Raji (cell line): ENCODE data around the gene MMP26.

Source experiments
- POLR2A ChIP-seq: IDR thresholded peaks from 2 replicates; pipeline ENCODE4 v1.6.1; 2011; ENCODE audit warnings: low read depth, low read length, control low read depth; ENCODE audit not compliant: insufficient read depth

The MMP26 gene

DNA sequence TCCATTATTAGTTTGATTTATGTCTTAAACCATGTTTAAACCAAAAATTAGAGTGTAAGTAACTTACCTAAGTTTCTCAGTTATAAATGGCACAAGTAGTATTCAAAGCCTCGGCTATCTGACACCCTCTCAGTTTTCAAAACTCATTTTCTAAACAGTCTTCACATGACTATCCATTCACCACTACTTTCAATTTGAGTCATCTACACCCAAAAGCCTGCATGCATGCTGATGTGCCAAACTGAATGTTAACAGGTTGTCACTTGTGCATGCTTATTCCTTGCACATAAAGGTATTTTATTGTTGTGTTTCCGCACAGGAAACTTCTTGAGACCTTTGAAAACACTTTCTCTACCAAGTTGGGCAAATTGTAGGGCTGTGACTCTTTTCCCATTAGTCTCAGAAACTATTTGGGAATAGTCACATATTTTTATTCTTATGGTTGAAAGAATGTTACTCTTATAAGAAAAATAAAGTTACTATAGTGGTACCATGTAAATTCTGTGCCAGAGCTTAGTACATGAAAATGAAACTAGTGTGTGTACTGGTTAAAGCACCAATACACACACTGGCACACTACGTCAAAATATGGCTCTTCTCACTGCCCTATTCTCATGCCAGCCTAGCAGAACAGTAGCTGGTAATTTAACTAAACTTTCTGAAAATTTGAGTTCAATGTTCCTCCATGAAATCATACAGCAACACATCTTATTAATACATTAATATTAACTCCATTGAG lies 4.7 kb upstream of the MMP26 start:
- no peak for TF ChIP-seq POLR2A

- TF ChIP-seq POLR2A: no peak
Observed at GRCh38 chr11:4700436-4700820, 4.2 kb upstream of the MMP26 start.

DNA sequence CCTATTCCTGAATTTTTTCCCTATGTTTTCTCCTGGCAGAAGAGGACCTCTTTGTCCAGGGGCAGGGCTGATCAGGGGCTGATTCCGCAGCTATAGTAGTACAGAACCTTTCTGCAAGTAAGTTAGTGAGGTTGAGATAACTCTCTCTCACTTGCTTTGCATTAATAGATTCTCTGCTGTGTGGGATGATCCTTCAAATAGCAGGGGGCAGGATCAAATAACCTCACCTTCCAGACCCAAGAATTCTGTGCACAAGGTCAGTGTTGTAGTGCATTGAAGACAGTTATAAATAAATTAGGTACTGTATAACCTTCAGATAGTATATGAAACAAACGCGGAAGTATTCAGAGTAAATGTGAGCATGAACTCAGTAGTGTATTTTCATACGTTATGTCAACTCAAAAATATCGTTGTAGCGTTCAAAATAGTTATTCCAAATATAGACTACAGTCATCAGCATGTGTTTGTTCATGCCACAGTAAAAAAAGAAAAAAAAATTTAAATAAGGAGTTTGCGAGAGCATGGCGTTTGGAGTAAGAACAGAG lies 278 bp downstream of the MMP26 start:
- no peak for TF ChIP-seq POLR2A

DNA sequence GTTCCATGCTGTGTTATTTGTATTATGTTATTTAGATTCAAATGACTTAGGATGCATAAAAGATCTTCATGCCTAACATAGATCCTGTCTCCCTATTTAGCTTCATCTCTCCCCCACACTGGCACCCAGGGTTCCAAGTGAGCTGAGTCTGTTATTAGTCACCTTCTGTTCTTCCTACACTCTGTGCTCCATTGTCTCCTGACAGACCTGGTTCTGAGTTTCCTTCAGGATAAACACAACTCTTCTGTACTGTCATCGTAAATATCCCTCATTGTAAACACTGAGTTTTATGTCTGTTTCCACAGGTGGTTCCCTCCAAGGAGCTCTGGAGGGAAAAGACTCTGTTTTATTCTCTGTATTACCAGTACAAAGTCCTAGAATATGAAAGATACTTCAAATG lies 8.7 kb downstream of the MMP26 start:
- no peak for TF ChIP-seq POLR2A

DNA sequence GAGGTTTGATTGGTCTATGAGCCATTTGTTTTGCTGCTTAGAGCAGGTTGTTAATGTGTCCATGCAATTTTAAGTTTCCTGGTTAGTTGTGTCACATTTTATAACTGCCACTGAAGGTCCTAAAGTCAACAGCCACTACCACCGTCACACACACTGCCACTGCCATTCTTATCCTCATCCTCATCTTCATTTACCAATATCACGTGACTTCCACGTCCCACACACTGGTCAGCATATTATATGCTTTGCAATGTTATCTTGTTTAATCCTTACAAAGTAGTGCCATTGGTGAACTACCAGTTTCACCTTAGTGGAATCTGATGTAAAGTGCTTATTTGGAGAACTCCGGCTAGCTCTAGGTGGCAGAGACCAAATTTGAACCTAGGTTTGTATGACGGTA lies 9.7 kb downstream of the MMP26 start:
- TF ChIP-seq POLR2A: no peak

DNA sequence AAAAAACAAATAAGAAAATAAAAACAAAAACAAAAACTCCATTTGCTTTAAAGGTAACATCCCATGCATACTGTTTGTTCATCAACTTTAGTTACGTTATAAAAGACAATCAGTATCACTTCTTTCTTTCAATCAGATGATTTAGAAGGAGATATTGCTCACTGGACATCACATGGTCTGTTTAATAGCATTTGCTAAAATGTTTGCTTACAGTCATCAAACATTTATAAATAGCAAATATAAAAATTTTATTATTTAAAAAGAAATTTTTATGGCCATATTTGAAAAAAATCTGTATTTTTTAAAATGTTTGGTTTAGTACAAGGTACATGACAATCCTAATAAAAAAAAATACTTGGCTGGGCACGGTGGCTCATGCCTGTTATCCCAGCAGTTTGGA lies 22.6 kb downstream of the MMP26 start:
- TF ChIP-seq POLR2A: no peak

GRCh38 chr11:4740735-4741134 lies 36.2 kb downstream of the MMP26 start:
- no peak for TF ChIP-seq POLR2A

DNA sequence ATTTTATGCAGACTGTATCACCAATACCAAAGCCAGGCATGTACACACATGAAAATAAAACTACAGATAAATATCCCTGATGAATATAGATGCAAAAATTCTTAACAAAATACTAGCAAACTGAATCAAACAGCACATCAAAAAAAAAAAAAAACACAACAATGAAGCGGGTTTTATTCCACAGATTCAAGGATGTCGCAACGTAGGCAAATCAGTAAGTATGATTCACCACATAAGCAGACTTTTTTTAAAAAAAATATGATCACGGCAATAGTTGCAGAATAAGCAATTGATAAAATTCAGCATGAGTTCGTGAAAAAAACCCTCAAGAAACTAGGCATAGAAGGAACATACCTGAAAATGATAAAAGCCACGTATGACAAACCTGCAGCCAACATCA lies 43.9 kb downstream of the MMP26 start:
- TF ChIP-seq POLR2A: no peak

GRCh38 chr11:4751201-4751600 lies 46.6 kb downstream of the MMP26 start:
- no peak for TF ChIP-seq POLR2A
